Ascending aorta (tissue), 2 donors: ENCODE measurements around the gene PIGV. TPM values are rescaled to one million over a fixed set of nuclear protein-coding genes. Genes with fewer than 3 reads are reported as not detected.

ENCODE experiments used
- DNase-seq, 2 donors: peaks; one replicate each; pipeline ENCODE4 v3.0.0-alpha.2; 2019; ENCODE audit warnings: low spot score in 2 of 2
- H3K27ac ChIP-seq, 2 donors: fragments of 200-600 bp; sonication (generic); one replicate each; pipeline ENCODE4 v1.5.1; 2016 to 2017; ENCODE audit warnings: mild to moderate bottlenecking in 1 of 2
- H3K27me3 ChIP-seq: fragments of 200-600 bp; sonication (generic); one replicate; pipeline ENCODE4 v1.5.1; 2017
- H3K36me3 ChIP-seq, 2 donors: fragments of 200-600 bp; sonication (generic); one replicate each; pipeline ENCODE4 v1.5.1; 2016
- H3K4me1 ChIP-seq, 2 donors: fragments of 200-600 bp; sonication (generic); one replicate each; pipeline ENCODE4 v1.5.1; 2016 to 2017; ENCODE audit warnings: mild to moderate bottlenecking in 1 of 2
- H3K4me3 ChIP-seq, 2 donors: fragments of 200-600 bp; sonication (generic); one replicate each; pipeline ENCODE4 v1.5.1; 2016 to 2017; ENCODE audit warnings: mild to moderate bottlenecking in 1 of 2
- H3K9me3 ChIP-seq, 2 donors: fragments of 200-600 bp; sonication (generic); one replicate each; pipeline ENCODE4 v1.5.1; 2016
- intact Hi-C: fragments of 100-400 bp; cut with DNase I; formaldehyde crosslinking; loops from one replicate; pipeline ENCODE4 v1.15.1; 2023
- total RNA-seq: library from RNA; depleted of rRNA; stranded (reverse); fragments of >200 nt; gene quantifications from one replicate; pipeline ENCODE4 v1.1.0, GENCODE V29; 2016
- TF ChIP-seq, protein P1 (sequence below), 3 experiments: fragments of 200-600 bp in 2 of 3; fragments of 450-650 bp in 1 of 3; sonication (generic) in 2 of 3; IDR thresholded peaks; one replicate each; pipeline ENCODE4 v1.5.1; 2016 to 2019; ENCODE audit warnings: antibody characterized with exemption in 3 of 3, mild to moderate bottlenecking in 1 of 3, moderate library complexity in 1 of 3

PIGV gene
- total RNA-seq, 1 donor from 2014 or later: 8.8 TPM

DNA sequence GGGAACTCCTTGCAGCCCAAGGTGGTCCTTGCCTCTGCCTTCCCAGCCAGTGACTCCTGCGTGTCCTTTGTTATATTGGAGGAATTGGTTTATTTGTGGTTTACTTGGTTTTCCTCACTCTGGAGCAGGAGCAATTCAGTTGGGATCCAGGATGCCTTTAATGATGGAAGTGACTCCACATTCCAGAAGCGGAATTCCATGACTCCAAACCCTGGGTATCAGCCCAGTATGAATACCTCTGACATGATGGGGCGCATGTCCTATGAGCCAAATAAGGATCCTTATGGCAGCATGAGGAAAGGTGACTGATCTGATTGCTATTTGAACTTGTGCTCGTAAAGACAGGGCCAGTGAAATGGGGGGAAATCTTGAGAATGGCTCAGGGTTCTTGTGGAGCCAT, 15.1 kb upstream of the PIGV start:
- Histone ChIP-seq H3K36me3 (peaks cover 59 to 90% of the 10 kb centered on the region in 2 donors), H3K9me3 (no peaks in the 10 kb centered on the region), H3K4me1 (peaks cover 10 to 36% of the 10 kb centered on the region in 2 donors), H3K27ac (peak overlapping the region; percentile 79 to 86), H3K4me3 (no peak overlapping the region), H3K27me3 (no peaks in the 10 kb centered on the region)
- peak in 1 of 2 donors; percentile 78 for DNase-seq
- TF ChIP-seq, protein P1, sequence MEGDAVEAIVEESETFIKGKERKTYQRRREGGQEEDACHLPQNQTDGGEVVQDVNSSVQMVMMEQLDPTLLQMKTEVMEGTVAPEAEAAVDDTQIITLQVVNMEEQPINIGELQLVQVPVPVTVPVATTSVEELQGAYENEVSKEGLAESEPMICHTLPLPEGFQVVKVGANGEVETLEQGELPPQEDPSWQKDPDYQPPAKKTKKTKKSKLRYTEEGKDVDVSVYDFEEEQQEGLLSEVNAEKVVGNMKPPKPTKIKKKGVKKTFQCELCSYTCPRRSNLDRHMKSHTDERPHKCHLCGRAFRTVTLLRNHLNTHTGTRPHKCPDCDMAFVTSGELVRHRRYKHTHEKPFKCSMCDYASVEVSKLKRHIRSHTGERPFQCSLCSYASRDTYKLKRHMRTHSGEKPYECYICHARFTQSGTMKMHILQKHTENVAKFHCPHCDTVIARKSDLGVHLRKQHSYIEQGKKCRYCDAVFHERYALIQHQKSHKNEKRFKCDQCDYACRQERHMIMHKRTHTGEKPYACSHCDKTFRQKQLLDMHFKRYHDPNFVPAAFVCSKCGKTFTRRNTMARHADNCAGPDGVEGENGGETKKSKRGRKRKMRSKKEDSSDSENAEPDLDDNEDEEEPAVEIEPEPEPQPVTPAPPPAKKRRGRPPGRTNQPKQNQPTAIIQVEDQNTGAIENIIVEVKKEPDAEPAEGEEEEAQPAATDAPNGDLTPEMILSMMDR (IDR thresholded peaks at IDR 0.05): no peak
- intact Hi-C loops: loop anchor here (2.0 to 5.0 kb wide), 2 partner anchors 14 to 75 kb away; partner anchors contain the start of genes ARID1A and PIGV

- no peaks in the 10 kb centered on the region for H3K9me3 ChIP-seq
- TF ChIP-seq, protein P1 (IDR thresholded peaks at IDR 0.05): no peak
- peaks cover 67 to 96% of the 10 kb centered on the region in 2 donors for H3K36me3 ChIP-seq
- no peaks in the 10 kb centered on the region for H3K27me3 ChIP-seq
- intact Hi-C loops: loop anchor here (5.0 kb wide), 1 partner anchor 77 kb away; the partner anchor contains the start of gene ARID1A
- H3K27ac ChIP-seq: peak overlapping the region; percentile 79 to 86
- no peak overlapping the region for H3K4me3 ChIP-seq
- no peak for DNase-seq
- peaks cover 8 to 21% of the 10 kb centered on the region in 2 donors for H3K4me1 ChIP-seq
Observed at GRCh38 chr1:26774462-26774861, 13.3 kb upstream of the PIGV start.

GRCh38 chr1:26775666-26776065, 12.1 kb upstream of the PIGV start:
- Histone ChIP-seq H3K9me3 (no peaks in the 10 kb centered on the region), H3K27ac (peak overlapping the region in 1 of 2 donors; percentile 9)
- intact Hi-C loops: no loop called here

GRCh38 chr1:26779098-26779668, 8.6 kb upstream of the PIGV start:
- no peak overlapping the region for H3K4me3 ChIP-seq
- H3K4me1 ChIP-seq: peaks cover 0 to 9% of the 10 kb centered on the region in 2 donors
- TF ChIP-seq, protein P1 (IDR thresholded peaks at IDR 0.05): no peak
- H3K27ac ChIP-seq: no peak overlapping the region
- intact Hi-C loops: no loop called here
- no peaks in the 10 kb centered on the region for H3K9me3 ChIP-seq
- H3K36me3 ChIP-seq: peaks cover 69 to 78% of the 10 kb centered on the region in 2 donors
- H3K27me3 ChIP-seq: no peaks in the 10 kb centered on the region
- no peak for DNase-seq

More at GRCh38 chr1:26775666-26776065, 12.1 kb upstream of the PIGV start:
- TF ChIP-seq, protein P1 (IDR thresholded peaks at IDR 0.05): no peak
- no peaks in the 10 kb centered on the region for H3K27me3 ChIP-seq
- no peak for DNase-seq
- peaks cover 8 to 21% of the 10 kb centered on the region in 2 donors for H3K4me1 ChIP-seq
- H3K4me3 ChIP-seq: no peak overlapping the region
- peaks cover 79 to 97% of the 10 kb centered on the region in 2 donors for H3K36me3 ChIP-seq

DNA sequence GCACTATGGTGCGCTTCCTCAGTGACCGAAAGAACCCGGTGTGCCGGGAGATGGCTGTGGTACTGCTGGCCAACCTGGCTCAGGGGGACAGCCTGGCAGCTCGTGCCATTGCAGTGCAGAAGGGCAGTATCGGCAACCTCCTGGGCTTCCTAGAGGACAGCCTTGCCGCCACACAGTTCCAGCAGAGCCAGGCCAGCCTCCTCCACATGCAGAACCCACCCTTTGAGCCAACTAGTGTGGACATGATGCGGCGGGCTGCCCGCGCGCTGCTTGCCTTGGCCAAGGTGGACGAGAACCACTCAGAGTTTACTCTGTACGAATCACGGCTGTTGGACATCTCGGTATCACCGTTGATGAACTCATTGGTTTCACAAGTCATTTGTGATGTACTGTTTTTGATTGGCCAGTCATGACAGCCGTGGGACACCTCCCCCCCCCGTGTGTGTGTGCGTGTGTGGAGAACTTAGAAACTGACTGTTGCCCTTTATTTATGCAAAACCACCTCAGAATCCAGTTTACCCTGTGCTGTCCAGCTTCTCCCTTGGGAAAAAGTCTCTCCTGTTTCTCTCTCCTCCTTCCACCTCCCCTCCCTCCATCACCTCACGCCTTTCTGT, 7.3 kb upstream of the PIGV start:
- H3K9me3 ChIP-seq: no peaks in the 10 kb centered on the region
- no peak overlapping the region for H3K4me3 ChIP-seq
- TF ChIP-seq, protein P1 (IDR thresholded peaks at IDR 0.05): no peak
- no peak for DNase-seq
- peaks cover 57 to 65% of the 10 kb centered on the region in 2 donors for H3K36me3 ChIP-seq
- intact Hi-C loops: no loop called here
- peaks cover 0 to 14% of the 10 kb centered on the region in 2 donors for H3K4me1 ChIP-seq
- H3K27ac ChIP-seq: no peak overlapping the region
- H3K27me3 ChIP-seq: no peaks in the 10 kb centered on the region
